ENCODE results near the gene SLC25A45.

Gene SLC25A45

DNA sequence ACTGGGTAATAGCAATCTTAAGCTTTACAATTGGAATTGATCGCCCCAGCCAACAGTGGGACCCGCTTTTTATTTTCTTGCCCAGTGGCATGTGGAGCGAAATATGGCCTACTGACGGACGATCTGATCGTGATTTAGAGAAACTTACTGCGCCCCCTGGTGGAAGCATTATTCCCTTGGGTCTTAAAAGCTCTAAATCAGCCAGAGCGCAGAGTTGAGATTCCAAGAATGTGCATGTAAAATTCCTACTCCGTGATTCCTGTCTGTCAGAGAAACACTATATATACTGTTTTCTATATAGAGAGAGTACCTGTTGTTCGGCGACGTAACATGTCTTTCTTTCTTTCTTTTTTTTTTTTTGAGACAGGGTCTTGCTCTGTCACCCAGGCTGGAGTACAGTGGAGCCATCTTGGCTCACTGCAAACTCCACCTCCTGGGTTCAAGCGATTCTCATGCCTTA lies 52.5 kb downstream of the SLC25A45 start:
- H3K36me3 ChIP-seq (ENCODE audit: insufficient read depth, low read length), result no peaks in the 10 kb centered on the region
- peaks cover 14% of the 10 kb centered on the region for H3K79me2 ChIP-seq (ENCODE audit: control insufficient read depth, insufficient read depth, low read length, unreplicated experiment)
- peaks cover 4% of the 10 kb centered on the region for H3K4me1 ChIP-seq (ENCODE audit: control insufficient read depth, insufficient read depth, low read length, unreplicated experiment)
- 0 out of 2 replicates have a peak overlapping the region, but pooled peaks have one; percentile 28 for H3K4me3 ChIP-seq (ENCODE audit: low read depth, low read length)
- H3K27ac ChIP-seq (ENCODE audit: low read depth, low read length), result peak overlapping the region; percentile 37
- H3K27me3 ChIP-seq (ENCODE audit: insufficient read depth, low read length), result no peaks in the 10 kb centered on the region
- H2AFZ ChIP-seq (ENCODE audit: low read length, unreplicated experiment), result peak overlapping the region; percentile 59

DNA sequence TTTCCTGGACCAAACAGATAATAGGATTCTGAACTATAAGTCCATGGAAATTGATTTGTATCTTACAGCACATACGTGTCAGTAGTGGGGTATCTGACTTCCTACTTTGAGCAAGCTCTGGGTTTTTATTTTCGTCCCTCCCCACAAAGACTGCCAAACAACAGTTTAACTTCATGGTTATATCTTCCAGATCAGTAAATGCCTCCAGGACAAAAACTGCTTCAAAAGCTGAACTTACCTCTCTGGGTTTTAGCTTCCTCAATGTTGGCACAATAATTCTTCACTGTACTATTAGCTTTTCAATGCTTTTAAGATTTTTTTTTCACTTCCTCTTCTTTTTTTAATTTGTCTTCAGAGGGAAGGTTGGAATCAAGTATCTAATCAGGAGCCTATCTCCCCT lies 53.0 kb downstream of the SLC25A45 start:
- Histone ChIP-seq H3K4me1 (ENCODE audit: control insufficient read depth, insufficient read depth, low read length, unreplicated experiment) (peaks cover 4% of the 10 kb centered on the region), H2AFZ (ENCODE audit: low read length, unreplicated experiment) (peak overlapping the region; percentile 51), H3K4me3 (ENCODE audit: low read depth, low read length) (0 out of 2 replicates have a peak overlapping the region, but pooled peaks have one; percentile 28), H3K27me3 (ENCODE audit: insufficient read depth, low read length) (no peaks in the 10 kb centered on the region), H3K27ac (ENCODE audit: low read depth, low read length) (peak overlapping the region; percentile 37), H3K79me2 (ENCODE audit: control insufficient read depth, insufficient read depth, low read length, unreplicated experiment) (peaks cover 9% of the 10 kb centered on the region), H3K36me3 (ENCODE audit: insufficient read depth, low read length) (no peaks in the 10 kb centered on the region)

DNA sequence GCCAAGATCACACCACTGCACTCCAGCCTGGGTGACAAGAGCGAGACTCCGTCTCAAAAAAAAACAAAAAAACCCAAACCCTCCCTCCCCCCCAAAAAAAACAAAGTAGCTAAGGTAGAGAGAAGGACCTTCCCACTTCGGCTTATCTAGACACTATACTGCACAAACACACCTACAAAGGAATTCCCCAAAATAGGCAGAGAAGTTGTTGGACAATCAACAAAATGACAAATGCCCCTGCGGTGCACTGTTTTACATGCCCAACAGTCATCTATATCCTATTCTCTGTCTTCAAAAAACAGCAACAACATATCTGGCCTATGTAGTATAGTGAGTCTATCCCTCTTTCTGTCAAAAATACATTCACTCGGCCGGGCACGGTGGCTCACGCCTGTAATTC lies 55.4 kb downstream of the SLC25A45 start:
- Histone ChIP-seq H3K27me3 (ENCODE audit: insufficient read depth, low read length) (no peaks in the 10 kb centered on the region), H2AFZ (ENCODE audit: low read length, unreplicated experiment) (no peak overlapping the region), H3K36me3 (ENCODE audit: insufficient read depth, low read length) (peaks cover 11% of the 10 kb centered on the region; the same call in 1 of the 2 replicates), H3K79me2 (ENCODE audit: control insufficient read depth, insufficient read depth, low read length, unreplicated experiment) (peaks cover 7% of the 10 kb centered on the region), H3K27ac (ENCODE audit: low read depth, low read length) (no peak overlapping the region), H3K4me1 (ENCODE audit: control insufficient read depth, insufficient read depth, low read length, unreplicated experiment) (peaks cover 4% of the 10 kb centered on the region), H3K4me3 (ENCODE audit: low read depth, low read length) (no peak overlapping the region)

DNA sequence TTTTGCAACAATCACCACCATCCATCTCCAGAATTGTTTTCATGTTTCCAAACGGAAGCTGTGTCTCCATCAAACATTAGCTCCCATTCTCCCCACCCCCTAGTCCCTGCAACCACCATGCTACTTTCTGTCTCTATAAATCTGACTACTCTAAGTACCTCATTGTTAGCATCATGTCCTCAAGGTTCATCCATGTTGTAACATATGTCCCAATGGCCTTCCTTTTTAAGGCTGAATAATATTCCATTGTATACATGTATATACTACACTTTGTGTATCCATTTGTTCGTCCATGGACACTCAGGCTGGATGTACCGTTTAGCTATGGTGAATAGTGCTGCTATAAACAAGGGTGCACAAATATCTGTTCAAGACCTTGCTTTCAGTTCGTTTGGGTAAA lies 57.0 kb downstream of the SLC25A45 start:
- Histone ChIP-seq H3K27me3 (ENCODE audit: insufficient read depth, low read length) (no peaks in the 10 kb centered on the region), H3K4me1 (ENCODE audit: control insufficient read depth, insufficient read depth, low read length, unreplicated experiment) (peaks cover 4% of the 10 kb centered on the region), H3K27ac (ENCODE audit: low read depth, low read length) (no peak overlapping the region), H3K79me2 (ENCODE audit: control insufficient read depth, insufficient read depth, low read length, unreplicated experiment) (peaks cover 23% of the 10 kb centered on the region), H3K36me3 (ENCODE audit: insufficient read depth, low read length) (peaks cover 22% of the 10 kb centered on the region; the same call in 1 of the 2 replicates), H2AFZ (ENCODE audit: low read length, unreplicated experiment) (no peak overlapping the region), H3K4me3 (ENCODE audit: low read depth, low read length) (no peak overlapping the region)

Data from ACC112 (cell line).